H1 (cell line): ENCODE measurements around the gene C2CD3. TPM values are rescaled to one million over a fixed set of nuclear protein-coding genes. Genes with fewer than 3 reads are reported as not detected.
"Not testable (repeated sequence)": the region's sequence is repeated elsewhere in the genome, so short reads cannot be mapped to it uniquely, and the experiment has no call there.

ENCODE experiments used
- CTCF ChIA-PET: fragments of 300-600 bp; sonication (Branson Sonifier 250); formaldehyde crosslinking; loops from one replicate; lab custom pipeline; 2021; ENCODE audit not compliant: partially characterized antibody; lab: Charles Lee
- POLR2A ChIA-PET: fragments of 300-600 bp; sonication (Branson Sonifier 250); formaldehyde crosslinking; loops from one replicate; lab custom pipeline; 2021; ENCODE audit warnings: inconsistent platforms; ENCODE audit not compliant: partially characterized antibody; lab: Charles Lee
- DNase-seq, 2 experiments: peaks; one replicate each; pipeline versions ENCODE4 v3.0.0 to v3.0.0-alpha.2; 2010 to 2022; ENCODE audit warnings: low spot score in 2 of 2, low read depth in 1 of 2, mixed read lengths in 1 of 2
- FAIRE-seq: peaks from 2 replicates; lab custom pipeline; 2011; peaks lifted over from hg19 to GRCh38; lab: Jason Lieb, UNC
- H2AFZ ChIP-seq: 2 replicates; pipeline ENCODE4 v1.8.1; 2012; ENCODE audit warnings: low read length, inconsistent platforms
- H2AK5ac ChIP-seq: 2 replicates; pipeline ENCODE4 v1.6.1; 2013; ENCODE audit warnings: low read depth, low read length
- H2BK120ac ChIP-seq: replicated peaks from 2 replicates; pipeline ENCODE3; 2013; ENCODE audit warnings: low read depth, low read length, inconsistent platforms
- H2BK12ac ChIP-seq: 2 replicates; pipeline ENCODE4 v1.6.1; 2013; ENCODE audit warnings: low read depth, low read length
- H2BK15ac ChIP-seq: 2 replicates; pipeline ENCODE4 v1.6.1; 2013; ENCODE audit warnings: low read length
- H2BK20ac ChIP-seq: 2 replicates; pipeline ENCODE4 v1.6.1; 2013; ENCODE audit warnings: low read length
- H2BK5ac ChIP-seq: 2 replicates; pipeline ENCODE4 v1.6.1; 2013; ENCODE audit warnings: low read depth, low read length
- H3K14ac ChIP-seq: 2 replicates; pipeline ENCODE4 v1.6.1; 2013; ENCODE audit warnings: inconsistent platforms; ENCODE audit not compliant: insufficient read length
- H3K18ac ChIP-seq: 2 replicates; pipeline ENCODE4 v1.6.1; 2013; ENCODE audit warnings: low read length; ENCODE audit errors: extremely low read depth
- H3K23ac ChIP-seq: 2 replicates; pipeline ENCODE4 v1.6.1; 2013; ENCODE audit warnings: inconsistent platforms; ENCODE audit not compliant: insufficient read length
- H3K23me2 ChIP-seq: 2 replicates; pipeline ENCODE4 v1.6.1; 2013; ENCODE audit warnings: low read depth, low read length
- H3K27ac ChIP-seq: 2 replicates; pipeline ENCODE4 v1.6.1; 2011; ENCODE audit warnings: low read depth, low read length, inconsistent platforms
- H3K27me3 ChIP-seq, 4 experiments: replicated peaks in 1 of 4; 1 replicate in 1 of 4; 2 replicates in 3 of 4; pipeline versions ENCODE4 v1.6.1 to v1.8.1; 2011 to 2013; ENCODE audit warnings: low read length in 3 of 4, mild to moderate bottlenecking in 3 of 4, inconsistent platforms in 2 of 4, mixed read lengths in 2 of 4, moderate library complexity in 1 of 4; ENCODE audit not compliant: control insufficient read depth in 3 of 4, insufficient read depth in 3 of 4; ENCODE audit errors: extremely low read depth in 1 of 4
- H3K36me3 ChIP-seq, 4 experiments: 2 replicates each; pipeline versions ENCODE4 v1.6.1 to v1.8.1; 2011 to 2013; ENCODE audit warnings: mild to moderate bottlenecking in 4 of 4, low read length in 3 of 4, moderate library complexity in 2 of 4, control low read depth in 1 of 4, inconsistent platforms in 1 of 4; ENCODE audit not compliant: insufficient read depth in 4 of 4, control insufficient read depth in 2 of 4
- H3K4ac ChIP-seq: replicated peaks from 2 replicates; pipeline ENCODE3; 2013; ENCODE audit warnings: low read length, low read depth, mixed read lengths, inconsistent platforms; ENCODE audit not compliant: insufficient read length
- H3K4me1 ChIP-seq, 4 experiments: replicated peaks in 1 of 4; 1 replicate in 1 of 4; 2 replicates in 3 of 4; pipeline versions ENCODE4 v1.6.1 to v1.8.1; 2011 to 2013; ENCODE audit warnings: low read length in 3 of 4, inconsistent platforms in 2 of 4, mixed read lengths in 1 of 4; ENCODE audit not compliant: insufficient read depth in 4 of 4, control insufficient read depth in 3 of 4
- H3K4me2 ChIP-seq, 2 experiments: 2 replicates each; pipeline versions ENCODE4 v1.6.1 to v1.8.1; 2011 to 2013; ENCODE audit warnings: low read depth in 2 of 2, low read length in 2 of 2, control low read depth in 1 of 2, inconsistent platforms in 1 of 2, mild to moderate bottlenecking in 1 of 2; ENCODE audit not compliant: insufficient read depth in 1 of 2
- H3K4me3 ChIP-seq, 4 experiments: fragments of 200-600, 300-600 bp in 1 of 4; sonication (generic), shearing (Covaris generic), sonication (Bioruptor Twin) in 1 of 4; 2 replicates each; pipeline versions ENCODE4 v1.5.1 to v1.8.1; 2011 to 2016; ENCODE audit warnings: low read length in 4 of 4, low read depth in 3 of 4, control low read depth in 2 of 4, inconsistent platforms in 2 of 4, mild to moderate bottlenecking in 2 of 4, mixed read lengths in 1 of 4, moderate library complexity in 1 of 4; ENCODE audit not compliant: insufficient read depth in 2 of 4; ENCODE audit errors: extremely low read depth in 1 of 4
- H3K56ac ChIP-seq: replicated peaks from 2 replicates; pipeline ENCODE3; 2013; ENCODE audit warnings: low read depth, mild to moderate bottlenecking, mixed read lengths, low read length, inconsistent platforms; ENCODE audit not compliant: insufficient read length
- H3K79me1 ChIP-seq: 2 replicates; pipeline ENCODE4 v1.6.1; 2013; ENCODE audit warnings: low read depth, low read length, control low read depth
- H3K79me2 ChIP-seq, 2 experiments: 2 replicates each; pipeline versions ENCODE4 v1.6.1 to v1.8.1; 2012 to 2013; ENCODE audit warnings: low read length in 2 of 2, mild to moderate bottlenecking in 2 of 2, inconsistent platforms in 1 of 2; ENCODE audit not compliant: insufficient read depth in 2 of 2, control insufficient read depth in 1 of 2
- H3K9ac ChIP-seq, 4 experiments: replicated peaks in 1 of 4; 1 replicate in 1 of 4; 2 replicates in 3 of 4; pipeline versions ENCODE4 v1.6.1 to v1.8.1; 2011 to 2013; ENCODE audit warnings: low read depth in 3 of 4, low read length in 3 of 4, control low read depth in 2 of 4, mild to moderate bottlenecking in 2 of 4, moderate library complexity in 2 of 4, inconsistent platforms in 1 of 4; ENCODE audit errors: extremely low read depth in 1 of 4
- H3K9me3 ChIP-seq, 2 experiments: 2 replicates each; pipeline versions ENCODE4 v1.6.1 to v1.8.1; 2012 to 2013; ENCODE audit warnings: mild to moderate bottlenecking in 2 of 2, moderate library complexity in 2 of 2, control low read depth in 1 of 2, inconsistent platforms in 1 of 2, low read depth in 1 of 2, low read length in 1 of 2, mixed read lengths in 1 of 2; ENCODE audit not compliant: insufficient read depth in 2 of 2
- H4K20me1 ChIP-seq, 2 experiments: replicated peaks in 1 of 2; 2 replicates each; pipeline versions ENCODE3 to v1.8.1; 2011 to 2013; ENCODE audit warnings: inconsistent platforms in 2 of 2, low read length in 2 of 2, mild to moderate bottlenecking in 1 of 2; ENCODE audit not compliant: insufficient read depth in 2 of 2, control insufficient read depth in 1 of 2
- H4K5ac ChIP-seq: 2 replicates; pipeline ENCODE4 v1.6.1; 2013; ENCODE audit warnings: low read length, low read depth, mixed read lengths, inconsistent platforms; ENCODE audit not compliant: insufficient read length
- H4K8ac ChIP-seq: 2 replicates; pipeline ENCODE4 v1.8.0; 2013; ENCODE audit warnings: mild to moderate bottlenecking, moderate library complexity, low read length, inconsistent platforms; ENCODE audit not compliant: insufficient read depth; ENCODE audit errors: extremely low read depth
- H4K91ac ChIP-seq: replicated peaks from 2 replicates; pipeline ENCODE3; 2013; ENCODE audit warnings: low read length, mixed read lengths, inconsistent platforms; ENCODE audit not compliant: insufficient read length
- WGBS, 2 experiments: shearing (Covaris generic) in 1 of 2; methylation state at CpG; one replicate each; pipeline versions ENCODE4 v1.1.6 to v1.1.7; 2013 to 2015; ENCODE audit warnings: low lambda C conversion rate in 2 of 2, mixed read lengths in 2 of 2, inconsistent platforms in 1 of 2, low coverage in 1 of 2, missing lambda C conversion rate in 1 of 2; ENCODE audit not compliant: insufficient replicate concordance in 2 of 2, insufficient coverage in 1 of 2, insufficient read length in 1 of 2; ENCODE audit errors: extremely low coverage in 1 of 2, missing lambda C conversion rate in 1 of 2; 5-methylcytosine and 5-hydroxymethylcytosine counted together
- polyA plus RNA-seq, 7 experiments: library from polyadenylated mRNA; depleted of rRNA in 3 of 7; stranded (reverse) in 5 of 7; unstranded in 2 of 7; fragments of >200 nt in 5 of 7; fragments of 200-250 nt in 2 of 7; gene quantifications; 1 replicate in 5 of 7; 2 replicates in 1 of 7; 4 replicates in 1 of 7; pipeline versions ENCODE4 v1.2.1 to v1.2.3, GENCODE V29; 2011 to 2013; ENCODE audit warnings: missing spikeins in 2 of 7, mixed read lengths in 2 of 7
- total RNA-seq: library from RNA; stranded (reverse); fragmentation: NEBNext Ultra II Directional; extraction: Animal tissue kit (Norgen Biotek cat#: 25700); gene quantifications from 2 replicates; pipeline ENCODE4 v1.2.1, GENCODE V29; 2021

C2CD3 gene
- total and polyA plus RNA-seq, 2 of the 8 experiments (the other 6 are each of a cell fraction or from before 2014, with no cell fraction given), result 11.0 to 29.1 TPM

DNA sequence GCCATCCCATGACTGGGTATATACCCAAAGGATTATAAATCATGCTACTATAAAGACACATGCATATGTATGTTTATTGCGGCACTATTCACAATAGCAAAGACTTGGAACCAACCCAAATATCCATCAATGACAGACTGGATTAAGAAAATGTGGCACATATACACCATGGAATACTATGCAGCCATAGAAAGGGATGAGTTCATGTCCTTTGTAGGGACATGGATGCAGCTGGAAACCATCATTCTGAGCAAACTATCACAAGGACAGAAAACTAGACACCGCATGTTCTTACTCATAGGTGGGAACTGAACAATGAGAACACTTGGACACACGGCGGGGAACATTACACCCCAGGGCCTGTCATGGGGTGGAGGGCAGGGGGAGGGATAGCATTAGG, 86.9 kb downstream of the C2CD3 start:
- 91% methylated on average over 4 of the region's 4 CpGs; no CpG with 5 or more reads in 1 of the 2 experiments for WGBS, 2 experiments
- H3K56ac ChIP-seq, H2AK5ac ChIP-seq, H2BK12ac ChIP-seq, H3K4me2 ChIP-seq, H4K91ac ChIP-seq, H3K79me2 ChIP-seq, H4K20me1 ChIP-seq, H2AFZ ChIP-seq, H3K18ac ChIP-seq, H3K23ac ChIP-seq, H3K79me1 ChIP-seq, H3K4ac ChIP-seq, H2BK5ac ChIP-seq, H2BK120ac ChIP-seq, H3K4me1 ChIP-seq, DNase-seq, H3K23me2 ChIP-seq, H2BK20ac ChIP-seq, H3K14ac ChIP-seq, H3K9me3 ChIP-seq, H3K9ac ChIP-seq, POLR2A ChIA-PET, CTCF ChIA-PET, H3K4me3 ChIP-seq, FAIRE-seq, H3K27me3 ChIP-seq, H4K8ac ChIP-seq, H3K27ac ChIP-seq, H4K5ac ChIP-seq, H2BK15ac ChIP-seq: not testable (repeated sequence)
- H3K36me3 ChIP-seq, result peaks cover 2 to 18% (median 9%) of the 10 kb centered on the region in 4 experiments; a peak in 5 of 8 replicates
